Stimulated activated CD8-positive, alpha-beta memory T cell treated with anti-CD3 and anti-CD28 coated beads, Interleukin-7, amount 100 ng/mL, for 1 hour (primary cell): ENCODE measurements around the gene LAIR1.
"Not testable (repeated sequence)": the region's sequence is repeated elsewhere in the genome, so short reads cannot be mapped to it uniquely, and the experiment has no call there.

Source experiments
- DNase-seq, 2 donors: peaks; one replicate each; pipeline ENCODE4 v3.0.0-alpha.2; 2020; ENCODE audit warnings: low read depth in 2 of 2

The LAIR1 gene

DNA sequence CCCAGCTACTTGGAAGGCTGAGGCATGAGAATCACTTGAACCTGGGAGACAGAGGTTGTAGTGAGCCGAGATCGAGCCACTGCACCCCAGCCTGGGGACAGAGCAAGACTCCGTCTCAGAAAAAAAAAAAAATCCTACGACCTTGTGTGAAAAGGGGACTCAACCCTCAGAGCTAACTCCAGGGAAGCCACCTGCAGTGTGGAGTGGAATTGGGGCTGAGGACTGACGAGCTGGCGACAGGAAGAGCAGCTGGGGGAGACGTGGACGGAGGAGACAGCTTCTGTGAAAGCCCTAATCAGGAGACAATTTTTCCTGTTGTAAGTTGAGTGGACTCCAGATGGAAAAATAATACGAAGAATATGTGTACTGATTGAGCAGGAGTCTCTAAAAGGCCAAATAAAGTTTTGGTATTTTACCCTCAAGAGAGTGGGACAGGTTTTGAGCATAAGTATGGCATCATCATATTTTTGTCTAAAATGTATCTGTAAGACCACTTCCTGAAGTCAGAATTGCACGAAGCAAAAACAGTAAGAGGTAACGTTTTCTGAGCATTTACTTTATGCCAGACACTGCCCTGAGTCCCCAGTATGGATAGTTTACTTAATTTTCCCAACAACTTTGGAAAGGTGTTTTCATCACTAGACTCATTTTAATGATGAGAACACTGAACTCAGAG is 12.0 kb upstream of the LAIR1 start:
- no peak for DNase-seq

DNA sequence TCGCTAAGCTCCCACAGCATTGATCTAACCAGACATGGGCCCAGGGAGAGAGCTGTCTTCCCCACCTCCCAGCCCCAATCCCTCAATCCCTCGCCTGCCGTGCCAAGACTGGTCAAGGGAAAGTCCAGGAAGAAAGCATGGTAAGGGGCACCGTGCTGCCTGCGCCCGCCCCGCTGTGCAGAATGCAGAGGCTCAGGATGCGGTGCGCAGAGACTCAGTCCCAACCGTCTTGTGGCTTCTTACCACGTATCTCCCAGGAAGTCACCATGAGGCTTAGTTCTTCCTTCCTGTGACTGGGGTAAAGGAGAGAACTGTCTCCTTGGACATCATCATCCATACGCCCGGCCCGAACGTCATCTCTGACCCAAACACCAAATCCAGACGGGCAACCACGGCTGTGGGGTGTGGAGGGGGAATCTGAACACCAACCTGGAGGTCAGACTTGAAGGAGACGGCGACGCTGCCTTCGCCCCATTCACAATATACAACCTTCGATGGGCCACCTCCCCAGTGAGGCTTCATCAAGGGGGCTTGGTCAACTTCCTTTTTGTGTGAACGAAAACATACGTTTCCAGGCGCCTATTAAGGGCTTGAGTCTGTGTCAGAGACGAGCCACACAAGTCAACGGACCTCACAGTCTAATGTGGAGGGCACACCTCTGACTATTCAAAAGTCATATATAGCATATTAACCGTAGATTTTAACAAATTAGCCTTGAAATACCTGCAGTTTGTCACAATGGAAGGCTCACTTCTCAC is 10.6 kb upstream of the LAIR1 start:
- not testable (repeated sequence) for DNase-seq

DNA sequence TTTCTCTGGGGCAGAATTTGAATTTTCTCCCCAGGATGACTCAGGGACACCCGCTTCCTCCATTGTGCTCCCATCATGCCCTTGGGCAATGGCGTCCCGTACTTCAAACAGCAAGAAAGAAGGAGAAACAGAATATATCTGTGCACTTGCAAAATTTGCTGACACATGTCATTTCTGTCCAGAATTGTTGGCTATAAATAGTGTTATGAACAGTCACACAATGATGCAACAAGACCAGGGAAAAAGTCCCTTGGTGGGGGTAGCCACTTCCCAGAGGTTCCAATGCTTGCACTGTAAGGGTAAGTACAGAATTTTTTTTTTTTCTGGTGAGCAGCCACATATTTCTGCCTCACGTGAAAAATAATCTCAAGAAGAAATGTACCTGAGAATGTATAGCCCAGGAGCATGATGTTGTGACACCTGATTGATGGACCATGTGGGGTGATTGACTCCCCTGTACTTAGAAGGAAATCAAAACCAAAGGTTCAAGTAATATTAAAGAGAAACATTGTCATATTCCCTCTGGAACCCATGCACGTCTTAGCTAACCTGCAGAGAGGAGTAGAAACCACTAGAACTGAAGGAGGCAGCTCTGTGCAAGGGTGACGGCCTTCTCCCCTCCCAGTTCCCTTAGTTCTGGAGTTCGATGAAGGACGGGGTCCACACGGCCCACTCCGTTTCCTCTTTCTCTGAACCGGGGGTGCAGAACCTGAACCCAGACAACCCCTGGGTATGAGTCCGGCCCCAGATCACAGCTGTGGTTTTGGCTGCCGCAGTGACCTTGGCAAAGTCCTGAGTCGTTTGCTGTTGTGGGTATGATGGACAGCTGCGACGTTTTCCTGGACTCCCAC is 9.3 kb upstream of the LAIR1 start:
- no peak for DNase-seq

DNA sequence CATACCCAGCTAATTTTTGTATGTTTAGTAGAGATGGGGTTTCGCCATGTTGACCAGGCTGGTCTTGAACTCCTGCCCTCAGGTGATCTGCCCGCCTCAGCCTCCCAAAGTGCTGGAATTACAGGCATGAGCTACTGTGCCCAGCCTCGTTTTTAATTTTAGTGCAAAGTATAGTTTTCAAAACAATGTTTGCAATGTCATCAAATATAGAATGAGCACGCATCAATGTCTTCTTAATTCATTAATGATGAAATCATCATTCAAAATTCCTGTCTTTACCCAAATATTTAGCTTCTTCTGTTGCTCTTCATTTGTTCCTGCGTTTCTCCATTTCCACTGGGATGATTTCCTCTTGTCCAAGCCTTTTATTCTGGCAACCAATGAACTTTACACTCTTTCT is 6.7 kb upstream of the LAIR1 start:
- not testable (repeated sequence) for DNase-seq

DNA sequence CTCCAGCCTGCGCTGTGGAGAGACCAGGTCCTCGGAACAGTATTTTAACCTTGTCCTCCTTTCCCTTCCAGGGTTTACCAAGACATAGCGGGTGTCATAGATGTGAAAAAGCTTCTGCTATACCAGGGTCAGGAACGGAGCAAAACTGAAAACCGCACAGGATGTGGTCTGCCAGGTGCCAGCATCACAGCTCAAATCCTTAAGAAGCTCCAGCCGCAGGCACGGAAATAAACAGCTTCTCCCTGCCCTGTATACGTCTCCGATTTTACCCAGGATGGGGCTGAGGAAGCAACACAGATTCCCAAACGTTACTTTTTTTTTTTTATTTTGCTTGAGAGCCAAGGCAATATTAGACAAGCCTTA is 5.7 kb upstream of the LAIR1 start:
- peak in 1 of 2 donors; percentile 34 for DNase-seq

DNA sequence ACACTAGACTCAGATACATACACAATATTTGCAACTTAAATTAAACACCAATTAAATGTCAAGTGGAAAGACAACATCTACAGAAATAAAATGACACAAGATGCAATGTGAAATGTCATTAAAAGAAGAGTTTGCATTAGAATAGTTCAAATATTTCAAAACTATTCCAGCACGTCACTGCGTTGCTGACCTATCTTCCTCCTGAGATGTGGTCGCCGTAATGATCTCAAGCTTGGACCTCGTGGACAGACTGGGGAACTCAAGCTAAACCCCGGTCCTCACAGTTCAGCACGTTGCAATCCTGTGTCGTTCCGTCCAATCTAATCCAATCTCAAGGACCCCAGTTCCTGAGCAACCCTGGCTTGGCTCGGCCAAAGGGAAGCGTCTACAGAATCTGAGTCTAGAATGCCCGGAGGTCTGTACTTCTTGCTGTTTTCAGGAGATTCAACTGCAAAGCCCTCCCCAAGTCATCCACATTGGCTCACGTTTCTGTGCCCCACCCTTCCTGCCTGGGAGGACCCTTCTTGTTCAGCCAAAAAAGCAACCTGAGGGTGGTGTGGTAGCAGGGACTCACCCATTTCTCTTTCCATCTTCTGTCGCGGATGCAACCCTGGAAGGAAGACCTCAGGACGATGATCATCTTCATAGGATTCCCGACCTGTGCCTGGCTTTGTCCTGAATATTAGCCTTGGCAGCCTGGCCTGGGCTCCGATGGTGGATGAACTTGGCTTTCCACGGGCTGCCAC is 5.1 kb upstream of the LAIR1 start:
- DNase-seq: not testable (repeated sequence)

DNA sequence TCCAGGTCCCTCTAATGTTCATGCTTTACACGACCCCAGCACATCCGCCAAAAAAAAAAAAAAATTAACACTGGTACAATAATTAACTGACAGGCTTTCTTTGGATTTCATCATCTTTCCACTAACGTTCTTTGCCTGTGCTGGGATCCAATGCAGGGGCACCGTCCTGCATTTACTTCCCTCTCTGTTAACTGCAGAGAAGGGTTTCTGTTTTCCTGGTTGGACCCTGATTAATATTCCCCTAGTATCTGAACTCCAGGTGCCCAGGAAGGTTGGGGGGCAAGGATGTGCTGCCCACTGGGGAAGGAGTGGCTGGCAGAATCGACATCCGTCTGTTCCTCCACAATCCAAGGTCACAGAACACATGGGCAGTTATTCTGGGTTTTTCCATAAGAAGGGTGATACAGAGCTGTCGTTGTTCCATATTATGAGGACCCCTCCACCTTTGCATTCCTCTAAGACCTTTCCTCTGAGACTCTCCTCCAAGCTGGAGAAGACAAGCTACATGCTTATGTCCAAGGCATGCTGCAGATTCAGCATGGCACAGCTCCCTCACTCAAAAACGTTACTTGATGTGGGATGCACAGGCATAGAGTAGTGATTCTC is 4.5 kb upstream of the LAIR1 start:
- DNase-seq: no peak

DNA sequence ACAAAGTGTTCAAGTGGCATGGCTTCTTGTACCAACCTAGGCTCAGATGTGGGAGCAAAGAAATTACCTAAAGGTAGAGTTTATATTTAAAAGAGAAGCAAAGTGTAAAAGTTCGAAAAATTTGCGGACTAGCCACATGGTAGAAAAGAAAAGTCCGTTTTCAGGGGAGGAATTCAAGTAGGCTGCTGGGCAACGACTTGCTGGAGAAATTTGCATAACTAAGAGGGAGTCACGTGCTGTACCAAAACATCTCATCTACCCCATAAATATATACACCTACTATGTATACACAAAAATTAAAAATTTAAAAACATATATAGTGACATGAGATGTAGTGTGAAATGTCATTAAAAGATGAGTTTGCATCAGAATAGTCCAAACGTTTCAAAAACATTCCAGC is 2.1 kb upstream of the LAIR1 start:
- DNase-seq: no peak

DNA sequence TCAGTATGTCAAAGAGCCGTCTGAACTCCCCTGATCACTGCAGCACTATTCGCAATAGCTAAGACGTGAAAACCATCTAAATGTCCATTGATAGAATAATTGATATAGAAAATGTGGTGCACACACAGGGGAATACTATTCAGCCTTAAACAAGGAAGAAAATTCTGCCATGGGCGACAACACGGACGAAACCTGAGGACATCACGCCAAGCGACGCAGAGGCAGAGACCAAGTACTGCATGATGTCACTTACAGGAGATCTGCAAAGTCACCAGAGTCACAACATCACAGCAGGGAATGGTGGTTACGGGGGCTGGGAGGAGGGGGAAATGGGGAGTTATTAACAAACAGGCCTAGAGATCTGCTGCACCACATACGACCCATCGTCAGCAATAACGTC is 1.1 kb upstream of the LAIR1 start:
- DNase-seq: not testable (repeated sequence)

DNA sequence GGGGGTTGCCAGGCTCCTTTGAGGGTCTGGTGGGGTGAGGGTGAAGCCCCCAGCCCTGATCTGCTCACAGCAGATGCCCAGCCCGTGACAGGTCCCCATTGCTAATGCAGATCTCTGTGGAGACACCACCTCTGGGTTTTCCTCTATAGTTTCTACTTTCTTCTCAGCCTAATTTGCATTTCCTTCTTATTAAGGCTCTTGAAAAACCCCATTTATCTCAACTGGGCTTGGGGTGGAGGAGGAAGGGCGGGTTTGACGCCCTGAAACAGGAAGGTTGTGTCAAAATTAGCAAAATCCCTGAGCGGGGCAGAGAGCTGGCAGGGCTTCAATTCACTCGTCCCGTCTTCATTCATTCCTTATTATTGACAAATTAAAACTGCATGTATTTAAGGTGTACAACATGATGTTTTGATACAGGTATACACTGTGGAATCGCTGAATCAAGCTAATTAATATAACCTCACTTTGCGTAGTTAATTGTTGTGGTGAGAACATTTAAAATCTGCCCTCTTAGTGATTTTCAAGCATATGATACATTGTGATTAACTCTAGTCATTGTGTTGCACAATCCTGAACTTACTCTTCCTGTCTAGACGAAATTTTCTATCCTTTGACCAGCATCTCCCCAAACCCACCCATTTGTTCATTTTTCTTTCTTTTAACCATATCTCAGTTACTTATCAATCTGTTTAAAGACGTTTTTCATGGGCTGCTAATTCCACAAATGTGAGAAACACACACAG is 2.9 kb downstream of the LAIR1 start:
- not testable (repeated sequence) for DNase-seq

DNA sequence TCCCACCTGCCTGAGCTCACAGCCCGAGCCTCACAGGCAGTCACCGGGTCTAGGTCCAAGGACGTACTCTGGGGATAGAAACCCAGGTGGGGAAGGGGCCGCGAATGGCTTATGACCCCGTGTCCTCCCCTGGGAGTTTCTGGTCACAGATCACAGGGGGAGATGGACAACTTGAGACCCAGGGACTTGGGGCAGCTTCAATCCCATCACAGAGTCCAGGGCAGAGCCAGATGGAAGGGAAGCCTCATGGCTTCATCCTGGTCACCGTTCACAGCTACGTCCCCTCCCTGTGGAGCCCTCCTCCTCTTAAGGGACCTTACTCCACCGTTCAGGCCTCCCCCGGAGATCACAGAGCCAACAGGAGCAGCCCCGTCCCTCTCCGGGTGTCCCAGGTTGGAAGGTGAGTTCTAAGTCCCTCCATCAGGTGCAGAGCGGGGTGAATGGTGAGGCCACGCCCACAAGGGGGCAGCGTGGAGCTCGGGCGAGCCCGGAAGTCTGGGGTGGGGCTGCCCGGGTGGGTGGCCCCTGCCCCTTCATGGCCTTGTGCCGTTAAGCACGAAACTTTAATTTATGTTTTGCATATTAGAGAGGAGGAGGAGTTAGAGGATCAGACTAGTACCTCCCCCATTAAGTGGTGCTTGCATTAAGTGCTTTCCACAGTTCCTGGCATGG is 5.4 kb downstream of the LAIR1 start:
- peak; percentile 24 to 55 for DNase-seq

DNA sequence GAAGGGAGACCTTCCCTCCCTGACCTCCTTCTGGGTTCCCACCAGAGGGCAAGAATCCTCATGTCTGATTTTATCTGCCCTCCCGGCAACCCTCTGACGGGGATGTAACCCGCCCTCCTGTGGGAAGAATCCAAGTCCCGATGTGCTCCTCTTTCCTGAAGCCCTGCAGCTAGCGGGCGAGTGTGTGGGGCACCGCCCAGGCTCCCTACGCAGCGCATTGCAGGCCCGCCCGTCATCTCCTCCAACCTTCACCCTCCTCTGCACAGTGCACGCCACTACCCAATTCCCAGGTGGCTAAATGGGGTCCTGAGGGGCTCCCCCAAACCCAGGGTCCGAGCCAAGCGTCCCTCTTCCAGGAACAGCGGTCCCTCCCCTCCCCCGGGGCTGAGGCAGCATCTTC is 7.3 kb downstream of the LAIR1 start:
- no peak for DNase-seq

DNA sequence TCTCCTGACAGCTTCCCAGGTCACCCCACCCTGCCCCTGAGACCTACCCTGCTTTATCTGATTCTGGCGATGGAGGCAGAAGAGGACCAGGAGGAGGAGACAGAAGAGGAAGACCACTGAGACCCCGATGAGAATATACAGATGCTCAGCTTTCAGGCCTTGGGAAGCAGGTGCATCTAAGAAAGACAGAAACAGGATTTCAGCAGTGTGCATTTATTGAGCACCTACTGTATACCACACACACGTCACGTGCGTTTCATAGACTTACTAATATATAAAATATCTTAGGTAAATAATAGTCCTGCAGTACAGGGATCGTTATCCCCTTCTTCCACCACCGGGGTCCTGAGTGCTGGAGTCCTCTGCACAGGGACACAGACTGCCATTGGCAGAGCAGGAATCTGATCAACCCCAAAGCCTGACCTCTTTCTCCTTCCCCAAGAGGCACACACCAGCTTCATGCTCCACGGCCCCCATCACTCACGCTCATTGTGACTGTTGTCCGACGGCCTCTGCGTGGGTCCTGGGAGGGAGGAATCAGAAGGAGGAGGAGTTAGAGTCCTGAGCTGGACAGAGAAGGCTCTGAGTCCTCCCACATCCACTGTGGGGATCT is 8.2 kb downstream of the LAIR1 start:
- DNase-seq: no peak

DNA sequence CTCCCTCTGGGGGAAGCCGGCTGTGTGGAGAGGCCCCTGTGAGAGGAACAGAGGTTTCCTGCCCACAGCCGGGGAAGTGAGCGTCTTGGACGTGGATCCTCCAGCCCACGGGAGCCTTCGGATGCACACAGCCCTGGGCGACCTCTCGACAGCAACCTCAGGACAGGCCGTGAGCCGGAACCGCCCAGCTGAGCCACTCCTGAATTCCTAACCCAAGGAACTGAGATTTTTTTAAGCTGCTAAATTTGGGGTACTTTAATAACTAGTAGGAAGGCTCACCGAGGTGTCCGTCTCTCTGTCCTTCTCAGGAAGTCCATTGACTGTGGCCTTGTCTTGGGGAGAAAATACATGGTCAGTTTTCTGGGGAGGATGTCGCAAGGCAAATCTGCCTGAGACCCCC is 9.1 kb downstream of the LAIR1 start:
- DNase-seq: no peak

DNA sequence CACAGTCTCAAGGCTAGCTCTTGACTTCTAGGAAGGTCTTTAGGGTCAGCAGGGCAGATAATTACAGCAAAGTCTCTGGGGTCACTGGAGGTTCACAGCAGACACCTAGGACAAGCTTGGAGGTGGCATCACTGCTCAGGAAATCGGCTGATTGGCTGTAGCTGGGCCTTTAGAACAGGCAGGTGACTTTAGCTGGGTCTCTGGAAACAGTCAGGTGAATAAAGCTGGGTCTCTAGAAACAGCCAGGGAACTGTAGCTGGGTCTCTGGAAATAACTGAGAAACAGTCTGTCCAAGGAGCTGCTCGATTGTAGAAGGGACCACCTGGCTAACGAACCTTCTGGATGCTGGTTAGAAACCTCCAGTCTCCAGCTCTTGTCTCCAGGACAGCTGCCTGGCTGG is 10.0 kb downstream of the LAIR1 start:
- no peak for DNase-seq

DNA sequence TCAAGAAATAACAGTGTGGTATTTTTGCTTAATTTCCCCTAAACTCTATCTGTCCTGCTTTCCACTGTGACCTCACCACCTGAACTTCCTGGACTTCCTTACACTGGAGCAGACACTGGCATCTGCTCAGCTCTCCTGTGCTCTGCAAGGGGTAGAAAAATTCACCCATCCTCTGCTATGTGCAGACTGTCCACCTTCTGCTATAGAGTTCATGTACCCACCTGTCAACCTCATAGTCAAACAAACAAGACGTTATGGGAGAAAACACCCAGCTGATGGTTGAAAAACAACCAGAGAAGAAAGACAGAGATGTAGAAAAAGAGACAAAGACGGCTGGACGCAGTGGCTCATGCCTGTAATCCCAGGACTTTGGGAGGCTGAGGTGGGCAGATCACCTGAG is 12.2 kb downstream of the LAIR1 start:
- DNase-seq: no peak

DNA sequence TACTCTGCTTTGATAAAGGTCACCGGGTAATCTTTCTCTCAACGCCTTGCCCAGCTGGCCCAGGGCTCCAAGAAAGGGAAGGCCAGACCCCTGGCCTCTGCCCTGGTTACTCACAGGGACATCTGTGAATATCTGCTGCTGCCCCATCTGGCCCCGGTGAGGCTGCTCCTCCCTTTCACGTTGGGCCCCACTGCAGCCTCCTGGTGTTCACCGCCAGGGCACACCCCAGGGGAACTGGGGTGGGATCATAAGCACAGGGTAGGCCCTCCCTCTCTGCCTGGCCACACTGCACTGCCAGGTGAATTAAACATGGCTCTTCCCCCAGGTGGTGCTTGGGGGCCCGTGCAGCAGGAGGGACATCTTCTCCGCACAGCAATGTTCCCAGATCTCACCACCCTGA is 12.7 kb downstream of the LAIR1 start:
- DNase-seq: no peak

DNA sequence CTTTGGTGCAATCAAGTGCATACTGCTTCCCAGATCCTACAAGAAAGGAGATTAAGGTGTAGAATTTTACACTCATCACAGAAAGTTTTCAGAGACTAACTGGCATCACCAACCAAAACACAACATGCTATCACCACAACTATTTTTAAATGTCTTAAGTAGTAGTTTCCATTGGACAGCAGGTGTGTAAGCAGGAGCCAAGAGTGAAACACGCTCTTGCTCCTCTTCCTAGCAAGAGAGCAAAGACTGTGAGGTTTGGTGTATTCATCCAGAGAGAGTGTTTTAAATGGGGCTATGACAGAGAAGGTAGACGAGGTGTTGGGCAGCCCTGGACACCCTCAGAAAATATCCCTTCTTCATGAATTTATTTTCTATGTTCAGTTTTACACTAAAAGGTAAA is 13.3 kb downstream of the LAIR1 start:
- DNase-seq: no peak

DNA sequence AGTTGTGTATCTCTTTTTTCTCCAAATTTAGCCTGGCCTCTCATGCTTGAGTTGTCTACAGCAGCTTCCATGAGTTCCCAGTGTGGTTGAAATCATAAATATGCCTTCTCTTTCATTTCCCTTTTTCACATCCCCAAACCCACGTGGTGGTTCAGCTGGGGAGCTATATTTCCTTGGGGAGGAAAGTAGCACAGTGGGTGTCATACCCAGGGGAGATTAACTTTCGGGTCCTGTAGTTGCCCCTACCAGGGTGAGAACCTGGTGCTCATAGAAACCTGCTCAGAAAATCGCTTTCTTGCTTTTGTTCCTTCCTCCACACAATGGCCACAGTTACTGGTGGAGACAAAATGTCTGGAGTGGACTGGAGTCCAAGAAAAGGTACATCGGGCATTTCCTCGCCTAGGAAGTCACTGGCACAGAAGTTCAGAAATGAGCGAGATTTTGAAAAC is 18.8 kb downstream of the LAIR1 start:
- DNase-seq: no peak

DNA sequence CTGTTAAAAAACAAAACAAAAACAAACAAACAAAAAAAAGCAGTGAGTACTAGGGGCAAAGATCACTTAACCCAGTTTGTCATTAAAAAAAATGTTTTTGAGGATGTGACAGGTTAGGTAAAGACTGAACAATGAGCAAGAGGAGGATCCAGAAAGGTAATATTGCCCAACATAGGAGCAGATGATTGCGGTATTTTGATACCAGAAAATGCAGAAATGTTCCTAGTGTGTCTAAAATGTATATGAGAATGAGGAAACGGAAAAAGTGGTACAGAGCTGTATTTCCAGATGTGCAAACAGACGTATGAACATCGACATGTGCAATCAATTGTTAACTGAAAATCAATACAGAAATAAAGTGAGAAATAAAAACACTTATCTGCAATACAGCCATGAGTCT is 20.9 kb downstream of the LAIR1 start:
- DNase-seq: no peak
